ENCODE data around the gene ZNF398.

ZNF398 gene

DNA sequence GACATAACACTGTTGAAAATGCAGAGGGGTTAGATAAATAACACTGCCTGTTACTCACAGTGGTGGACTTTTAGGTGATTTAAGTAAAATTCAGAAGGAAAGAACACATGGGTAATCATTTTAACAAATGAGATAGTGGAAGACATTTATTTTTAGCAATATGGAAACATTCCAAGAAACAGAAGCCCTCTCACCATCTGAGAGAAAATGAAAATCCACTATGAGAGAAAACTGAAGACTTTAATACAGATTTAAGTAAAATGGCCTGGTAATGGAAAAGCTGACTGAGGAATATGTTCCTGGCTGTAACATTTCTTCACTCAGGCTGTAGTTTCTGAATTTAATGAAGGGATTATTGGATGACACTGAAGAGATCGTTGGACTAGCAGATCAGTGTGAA lies 44.6 kb upstream of the ZNF398 start:
- H3K36me3 ChIP-seq (ENCODE audit: low read length) = no peaks in the 10 kb centered on the region
- no peaks in the 10 kb centered on the region for H3K9me3 ChIP-seq (ENCODE audit: insufficient read depth, low read length)
- no peak overlapping the region for H3K4me2 ChIP-seq (ENCODE audit: low read depth, low read length, poor library complexity, severe bottlenecking)
- no peaks in the 10 kb centered on the region for H4K20me1 ChIP-seq (ENCODE audit: low read depth, low read length)
- no peak overlapping the region for H2AFZ ChIP-seq (ENCODE audit: low read depth, low read length, severe bottlenecking)
- no peaks in the 10 kb centered on the region for H3K27me3 ChIP-seq (ENCODE audit: low read length)
- H3K79me2 ChIP-seq (ENCODE audit: insufficient read depth, low read length) = no peaks in the 10 kb centered on the region
- H3K9me2 ChIP-seq (replicated peaks; ENCODE audit: insufficient read depth, low read length) = no peaks in the 10 kb centered on the region
- no peak overlapping the region for H3K9ac ChIP-seq (ENCODE audit: low read length)
- TF ChIP-seq, protein P1, sequence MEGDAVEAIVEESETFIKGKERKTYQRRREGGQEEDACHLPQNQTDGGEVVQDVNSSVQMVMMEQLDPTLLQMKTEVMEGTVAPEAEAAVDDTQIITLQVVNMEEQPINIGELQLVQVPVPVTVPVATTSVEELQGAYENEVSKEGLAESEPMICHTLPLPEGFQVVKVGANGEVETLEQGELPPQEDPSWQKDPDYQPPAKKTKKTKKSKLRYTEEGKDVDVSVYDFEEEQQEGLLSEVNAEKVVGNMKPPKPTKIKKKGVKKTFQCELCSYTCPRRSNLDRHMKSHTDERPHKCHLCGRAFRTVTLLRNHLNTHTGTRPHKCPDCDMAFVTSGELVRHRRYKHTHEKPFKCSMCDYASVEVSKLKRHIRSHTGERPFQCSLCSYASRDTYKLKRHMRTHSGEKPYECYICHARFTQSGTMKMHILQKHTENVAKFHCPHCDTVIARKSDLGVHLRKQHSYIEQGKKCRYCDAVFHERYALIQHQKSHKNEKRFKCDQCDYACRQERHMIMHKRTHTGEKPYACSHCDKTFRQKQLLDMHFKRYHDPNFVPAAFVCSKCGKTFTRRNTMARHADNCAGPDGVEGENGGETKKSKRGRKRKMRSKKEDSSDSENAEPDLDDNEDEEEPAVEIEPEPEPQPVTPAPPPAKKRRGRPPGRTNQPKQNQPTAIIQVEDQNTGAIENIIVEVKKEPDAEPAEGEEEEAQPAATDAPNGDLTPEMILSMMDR (IDR thresholded peaks at IDR 0.05; ENCODE audit: insufficient read depth, low read length, poor library complexity, severe bottlenecking) = no peak
- TF ChIP-seq EZH2phosphoT487 (conservative IDR thresholded peaks at IDR 0.05; ENCODE audit: low read length) = no peak
- no peak overlapping the region for H3K27ac ChIP-seq (ENCODE audit: low read depth, low read length)
- no peak overlapping the region for H3K4me3 ChIP-seq (ENCODE audit: insufficient read depth, low read length, poor library complexity, severe bottlenecking)
- H3F3A ChIP-seq (ENCODE audit: insufficient read depth) = no peaks in the 10 kb centered on the region

DNA sequence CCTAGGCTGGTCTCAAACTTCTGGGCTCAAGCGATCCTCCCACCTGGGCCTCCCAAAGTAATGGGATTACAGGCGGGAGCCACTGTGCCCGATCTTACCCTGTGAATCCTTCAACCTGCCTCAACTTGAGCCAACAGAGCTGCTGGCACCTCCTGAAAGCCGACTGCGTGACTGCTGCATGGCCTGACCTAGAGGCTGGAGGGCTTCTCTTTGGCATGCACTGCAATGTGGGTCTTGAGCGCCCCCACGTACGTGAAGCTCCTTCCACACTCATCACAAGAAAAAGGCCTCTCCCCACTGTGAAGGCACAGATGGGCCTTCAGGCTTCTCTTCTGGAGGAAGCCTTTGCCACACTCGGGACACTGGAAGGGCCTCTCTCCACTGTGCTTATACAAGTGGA lies 43.8 kb upstream of the ZNF398 start:
- no peaks in the 10 kb centered on the region for H3K27me3 ChIP-seq (ENCODE audit: low read length)
- no peak overlapping the region for H3K4me2 ChIP-seq (ENCODE audit: low read depth, low read length, poor library complexity, severe bottlenecking)
- H2AFZ ChIP-seq (ENCODE audit: low read depth, low read length, severe bottlenecking) = no peak overlapping the region
- no peaks in the 10 kb centered on the region for H4K20me1 ChIP-seq (ENCODE audit: low read depth, low read length)
- no peak overlapping the region for H3K4me3 ChIP-seq (ENCODE audit: insufficient read depth, low read length, poor library complexity, severe bottlenecking)
- H3K36me3 ChIP-seq (ENCODE audit: low read length) = no peaks in the 10 kb centered on the region
- TF ChIP-seq, protein P1 (IDR thresholded peaks at IDR 0.05; ENCODE audit: insufficient read depth, low read length, poor library complexity, severe bottlenecking) = no peak
- TF ChIP-seq EZH2phosphoT487 (conservative IDR thresholded peaks at IDR 0.05; ENCODE audit: low read length) = no peak
- no peaks in the 10 kb centered on the region for H3F3A ChIP-seq (ENCODE audit: insufficient read depth)
- H3K9me3 ChIP-seq (ENCODE audit: insufficient read depth, low read length) = no peaks in the 10 kb centered on the region
- H3K27ac ChIP-seq (ENCODE audit: low read depth, low read length) = no peak overlapping the region
- no peaks in the 10 kb centered on the region for H3K79me2 ChIP-seq (ENCODE audit: insufficient read depth, low read length)
- H3K9ac ChIP-seq (ENCODE audit: low read length) = no peak overlapping the region
- no peaks in the 10 kb centered on the region for H3K9me2 ChIP-seq (replicated peaks; ENCODE audit: insufficient read depth, low read length)

DNA sequence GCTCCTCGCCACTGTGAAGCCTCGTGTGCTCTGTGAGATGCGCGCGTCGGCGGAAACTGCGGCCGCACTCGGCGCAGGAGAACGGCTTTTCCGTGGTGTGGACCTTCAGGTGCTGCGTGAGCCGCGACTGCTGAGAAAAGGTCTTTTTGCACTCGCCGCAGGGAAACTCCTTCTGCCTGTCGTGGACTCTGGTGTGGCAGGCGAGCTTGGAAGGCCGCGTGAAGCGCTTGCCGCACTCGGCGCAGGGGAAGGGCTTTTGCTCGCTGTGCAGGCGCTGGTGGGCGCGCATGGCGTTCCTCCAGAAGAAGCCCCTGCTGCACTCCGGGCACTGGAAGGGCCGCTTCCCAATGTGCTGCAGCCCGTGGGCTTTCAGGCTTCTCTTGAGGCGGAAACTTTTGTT lies 43.0 kb upstream of the ZNF398 start:
- H3K9me2 ChIP-seq (replicated peaks; ENCODE audit: insufficient read depth, low read length) = no peaks in the 10 kb centered on the region
- no peaks in the 10 kb centered on the region for H3F3A ChIP-seq (ENCODE audit: insufficient read depth)
- no peak overlapping the region for H3K9ac ChIP-seq (ENCODE audit: low read length)
- no peaks in the 10 kb centered on the region for H4K20me1 ChIP-seq (ENCODE audit: low read depth, low read length)
- no peak overlapping the region for H3K27ac ChIP-seq (ENCODE audit: low read depth, low read length)
- H3K79me2 ChIP-seq (ENCODE audit: insufficient read depth, low read length) = no peaks in the 10 kb centered on the region
- no peak overlapping the region for H2AFZ ChIP-seq (ENCODE audit: low read depth, low read length, severe bottlenecking)
- H3K27me3 ChIP-seq (ENCODE audit: low read length) = no peaks in the 10 kb centered on the region
- H3K36me3 ChIP-seq (ENCODE audit: low read length) = no peaks in the 10 kb centered on the region
- no peak overlapping the region for H3K4me2 ChIP-seq (ENCODE audit: low read depth, low read length, poor library complexity, severe bottlenecking)
- no peak for TF ChIP-seq EZH2phosphoT487 (conservative IDR thresholded peaks at IDR 0.05; ENCODE audit: low read length)
- TF ChIP-seq, protein P1 (IDR thresholded peaks at IDR 0.05; ENCODE audit: insufficient read depth, low read length, poor library complexity, severe bottlenecking) = no peak
- H3K4me3 ChIP-seq (ENCODE audit: insufficient read depth, low read length, poor library complexity, severe bottlenecking) = no peak overlapping the region
- no peaks in the 10 kb centered on the region for H3K9me3 ChIP-seq (ENCODE audit: insufficient read depth, low read length)

All from SU-DHL-6 (cell line).